Measurements from ENCODE around the gene NBPF4.
"Not testable (repeated sequence)": the region's sequence is repeated elsewhere in the genome, so short reads cannot be mapped to it uniquely, and the experiment has no call there.

NBPF4 gene

GRCh38 chr1:108209456-108210108 lies 34.3 kb downstream of the NBPF4 start:
- DNase-seq: no peak

GRCh38 chr1:108208724-108209446 lies 35.0 kb downstream of the NBPF4 start:
- DNase-seq: no peak

GRCh38 chr1:108203582-108203981 lies 40.3 kb downstream of the NBPF4 start:
- not testable (repeated sequence) for DNase-seq

GRCh38 chr1:108201687-108202086 lies 42.2 kb downstream of the NBPF4 start:
- no peak for DNase-seq

GRCh38 chr1:108200687-108201051 lies 43.2 kb downstream of the NBPF4 start:
- DNase-seq: no peak

GRCh38 chr1:108199781-108200686 lies 43.8 kb downstream of the NBPF4 start, which contains the start of gene SLC25A24:
SLC25A24 (minus strand) TSS chr1:108200343; CDS start chr1:108200138, 205 bp downstream.
- DNase-seq: peak; percentile 93

- DNase-seq: no peak
These were observed 44.6 kb downstream of the NBPF4 start for GRCh38 chr1:108199201-108199691.

GRCh38 chr1:108194051-108194450 lies 49.8 kb downstream of the NBPF4 start:
- no peak for DNase-seq

GRCh38 chr1:108193333-108193732 lies 50.5 kb downstream of the NBPF4 start:
- DNase-seq: no peak

GRCh38 chr1:108192581-108192980 lies 51.3 kb downstream of the NBPF4 start:
- no peak for DNase-seq

GRCh38 chr1:108190686-108191416 lies 53.0 kb downstream of the NBPF4 start:
- no peak for DNase-seq

GRCh38 chr1:108190001-108190634 lies 53.8 kb downstream of the NBPF4 start:
- DNase-seq: no peak

GRCh38 chr1:108188801-108189200 lies 55.1 kb downstream of the NBPF4 start:
- DNase-seq: no peak

- no peak for DNase-seq
These were observed 60.7 kb downstream of the NBPF4 start for GRCh38 chr1:108182959-108183700.

GRCh38 chr1:108179018-108179417 lies 64.9 kb downstream of the NBPF4 start:
- DNase-seq: no peak

Measured in retina (tissue), 1 donor.